ENCODE results near the gene ACSM4.

ACSM4 gene

GRCh38 chr12:7354529-7354928 is 50.7 kb downstream of the ACSM4 start:
- H3K36me3 ChIP-seq (replicated peaks), result no peaks in the 10 kb centered on the region
- H3K27ac ChIP-seq, result no peak overlapping the region
- TF ChIP-seq, protein P1, sequence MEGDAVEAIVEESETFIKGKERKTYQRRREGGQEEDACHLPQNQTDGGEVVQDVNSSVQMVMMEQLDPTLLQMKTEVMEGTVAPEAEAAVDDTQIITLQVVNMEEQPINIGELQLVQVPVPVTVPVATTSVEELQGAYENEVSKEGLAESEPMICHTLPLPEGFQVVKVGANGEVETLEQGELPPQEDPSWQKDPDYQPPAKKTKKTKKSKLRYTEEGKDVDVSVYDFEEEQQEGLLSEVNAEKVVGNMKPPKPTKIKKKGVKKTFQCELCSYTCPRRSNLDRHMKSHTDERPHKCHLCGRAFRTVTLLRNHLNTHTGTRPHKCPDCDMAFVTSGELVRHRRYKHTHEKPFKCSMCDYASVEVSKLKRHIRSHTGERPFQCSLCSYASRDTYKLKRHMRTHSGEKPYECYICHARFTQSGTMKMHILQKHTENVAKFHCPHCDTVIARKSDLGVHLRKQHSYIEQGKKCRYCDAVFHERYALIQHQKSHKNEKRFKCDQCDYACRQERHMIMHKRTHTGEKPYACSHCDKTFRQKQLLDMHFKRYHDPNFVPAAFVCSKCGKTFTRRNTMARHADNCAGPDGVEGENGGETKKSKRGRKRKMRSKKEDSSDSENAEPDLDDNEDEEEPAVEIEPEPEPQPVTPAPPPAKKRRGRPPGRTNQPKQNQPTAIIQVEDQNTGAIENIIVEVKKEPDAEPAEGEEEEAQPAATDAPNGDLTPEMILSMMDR (IDR thresholded peaks at IDR 0.05; ENCODE audit: low read depth, low read length, missing control alignments), result no peak
- H3K4me3 ChIP-seq (ENCODE audit: low read depth, low read length), result no peak overlapping the region
- peak; percentile 20 for DNase-seq
- H3K27me3 ChIP-seq (replicated peaks), result no peaks in the 10 kb centered on the region
- in situ Hi-C loops (cut with HindIII; ENCODE audit: low pct_ligation_motif_present, low sequenced_read_pairs), result no loop called here

DNA sequence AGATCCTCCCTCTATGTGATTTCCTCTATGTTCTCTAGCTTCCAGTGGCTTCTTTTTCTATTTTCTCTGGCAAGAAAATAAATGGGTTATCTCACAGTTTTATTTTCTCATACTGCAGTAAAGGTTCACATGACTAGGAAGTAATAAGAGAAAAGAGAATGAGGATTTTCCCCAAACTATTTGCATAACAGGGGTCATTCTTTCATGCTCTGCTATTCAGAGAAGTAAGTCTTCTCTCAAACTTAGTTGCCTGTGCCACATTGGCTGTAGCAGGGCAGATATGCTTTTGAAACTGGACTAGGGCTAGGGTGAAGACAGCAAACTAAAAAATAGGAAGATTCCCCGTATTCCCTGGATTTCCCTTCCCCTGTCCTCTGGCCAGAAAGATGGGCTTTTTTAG is 57.4 kb downstream of the ACSM4 start:
- TF ChIP-seq, protein P1 (IDR thresholded peaks at IDR 0.05; ENCODE audit: low read depth, low read length, missing control alignments), result no peak
- Histone ChIP-seq H3K27ac (no peak overlapping the region), H3K4me3 (ENCODE audit: low read depth, low read length) (no peak overlapping the region), H3K36me3 (replicated peaks) (no peaks in the 10 kb centered on the region), H3K27me3 (replicated peaks) (no peaks in the 10 kb centered on the region)
- in situ Hi-C loops (cut with HindIII; ENCODE audit: low pct_ligation_motif_present, low sequenced_read_pairs), result no loop called here
- DNase-seq, result no peak

DNA sequence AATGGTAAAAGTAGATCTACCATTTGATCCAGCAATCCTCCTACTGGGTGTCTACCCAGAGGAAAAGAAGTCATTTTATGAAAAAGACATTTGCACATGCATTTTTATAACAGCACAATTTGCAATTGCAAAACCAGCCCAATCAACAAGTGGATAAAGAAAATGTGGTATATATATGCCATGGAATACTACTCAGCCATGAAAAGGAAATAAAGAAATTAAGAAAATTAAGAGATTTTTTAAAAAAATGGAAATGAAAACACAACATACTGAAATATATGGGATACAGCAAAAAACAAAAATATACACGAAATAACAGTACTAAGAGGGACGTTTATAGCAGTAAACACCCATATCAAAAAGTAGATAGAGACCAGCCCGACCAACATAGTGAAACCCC is 58.9 kb downstream of the ACSM4 start:
- Histone ChIP-seq H3K27me3 (replicated peaks) (no peaks in the 10 kb centered on the region), H3K4me3 (ENCODE audit: low read depth, low read length) (no peak overlapping the region), H3K27ac (no peak overlapping the region), H3K36me3 (replicated peaks) (no peaks in the 10 kb centered on the region)
- DNase-seq, result no peak
- in situ Hi-C loops (cut with HindIII; ENCODE audit: low pct_ligation_motif_present, low sequenced_read_pairs), result no loop called here
- TF ChIP-seq, protein P1 (IDR thresholded peaks at IDR 0.05; ENCODE audit: low read depth, low read length, missing control alignments), result no peak

- Histone ChIP-seq H3K36me3 (replicated peaks) (no peaks in the 10 kb centered on the region), H3K27ac (no peak overlapping the region), H3K27me3 (replicated peaks) (no peaks in the 10 kb centered on the region), H3K4me3 (ENCODE audit: low read depth, low read length) (no peak overlapping the region)
- peak; percentile 62 for DNase-seq
- in situ Hi-C loops (cut with HindIII; ENCODE audit: low pct_ligation_motif_present, low sequenced_read_pairs), result no loop called here
- TF ChIP-seq, protein P1 (IDR thresholded peaks at IDR 0.05; ENCODE audit: low read depth, low read length, missing control alignments), result no peak
Measured at GRCh38 chr12:7369274-7369729, 65.4 kb downstream of the ACSM4 start.

DNA sequence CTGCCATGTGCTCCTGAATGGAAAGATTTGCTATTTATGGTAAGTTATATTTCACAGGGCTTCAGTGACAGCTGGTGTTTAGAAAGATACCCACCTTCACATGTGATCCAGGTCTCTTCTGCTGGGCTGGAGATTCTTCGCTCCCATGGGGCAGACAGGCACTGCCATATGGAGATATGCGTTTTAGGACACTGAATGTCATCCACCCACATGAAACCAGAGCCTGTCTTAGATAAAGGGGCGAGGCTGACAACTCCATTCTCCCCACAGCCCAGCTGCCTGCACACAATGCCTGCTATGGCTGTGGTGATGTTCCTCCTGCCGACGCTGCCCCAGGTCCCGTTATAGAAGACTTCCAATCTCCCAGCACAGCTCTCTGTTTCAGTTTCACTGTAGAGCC is 69.4 kb downstream of the ACSM4 start:
- Histone ChIP-seq H3K4me3 (ENCODE audit: low read depth, low read length) (no peak overlapping the region), H3K27me3 (replicated peaks) (no peaks in the 10 kb centered on the region), H3K36me3 (replicated peaks) (no peaks in the 10 kb centered on the region), H3K27ac (no peak overlapping the region)
- TF ChIP-seq, protein P1 (IDR thresholded peaks at IDR 0.05; ENCODE audit: low read depth, low read length, missing control alignments), result no peak
- no peak for DNase-seq
- in situ Hi-C loops (cut with HindIII; ENCODE audit: low pct_ligation_motif_present, low sequenced_read_pairs), result no loop called here

DNA sequence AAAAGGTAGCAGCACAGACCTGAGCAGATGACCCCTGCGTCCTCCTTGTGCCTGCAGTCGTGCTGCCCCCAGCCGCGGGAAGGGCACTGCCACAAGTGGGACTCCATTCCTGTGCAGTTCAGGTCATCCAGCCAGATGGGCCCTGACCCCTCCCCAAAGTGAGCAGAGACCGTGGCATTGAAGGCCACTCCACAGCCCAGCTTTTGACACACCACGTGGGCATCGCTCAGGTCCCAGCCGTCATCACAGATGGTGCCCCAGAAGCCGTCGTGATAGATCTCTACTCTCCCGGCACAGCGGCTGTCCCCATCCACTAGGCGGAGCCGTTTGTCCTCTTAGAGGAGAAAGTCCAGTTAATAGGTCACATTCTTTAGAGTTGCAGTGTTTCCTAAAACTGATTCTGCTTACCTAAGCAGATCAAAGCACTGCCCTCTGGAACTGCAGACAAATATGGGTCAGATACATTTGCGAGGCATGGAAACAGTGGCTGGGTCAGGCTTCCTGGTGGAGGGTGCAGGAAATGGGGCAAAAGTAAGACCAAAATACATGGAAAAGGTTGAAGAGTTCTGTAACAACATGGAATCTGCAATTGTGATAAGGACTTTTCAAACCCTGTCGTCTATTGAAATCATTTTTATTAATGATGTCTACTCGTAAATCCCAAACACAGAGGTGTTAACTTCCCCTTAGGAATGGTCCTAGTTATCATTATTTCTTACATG is 70.7 kb downstream of the ACSM4 start:
- TF ChIP-seq, protein P1 (IDR thresholded peaks at IDR 0.05; ENCODE audit: low read depth, low read length, missing control alignments), result peak; percentile 78
- Histone ChIP-seq H3K27ac (no peak overlapping the region), H3K4me3 (ENCODE audit: low read depth, low read length) (no peak overlapping the region), H3K27me3 (replicated peaks) (no peaks in the 10 kb centered on the region), H3K36me3 (replicated peaks) (no peaks in the 10 kb centered on the region)
- peak; percentile 14 for DNase-seq
- in situ Hi-C loops (cut with HindIII; ENCODE audit: low pct_ligation_motif_present, low sequenced_read_pairs), result no loop called here

All from brain microvascular endothelial cell (primary cell).